HG02943 (cell line): ENCODE data around the gene SLC9A5.

Experiments used
- ATAC-seq: cut with Tn5 transposase; IDR thresholded peaks from one replicate; pipeline ENCODE4 v1.9.1; 2021; ENCODE audit warnings: mild to moderate bottlenecking, low read depth, moderate library complexity; ENCODE audit not compliant: unreplicated experiment

Gene SLC9A5

DNA sequence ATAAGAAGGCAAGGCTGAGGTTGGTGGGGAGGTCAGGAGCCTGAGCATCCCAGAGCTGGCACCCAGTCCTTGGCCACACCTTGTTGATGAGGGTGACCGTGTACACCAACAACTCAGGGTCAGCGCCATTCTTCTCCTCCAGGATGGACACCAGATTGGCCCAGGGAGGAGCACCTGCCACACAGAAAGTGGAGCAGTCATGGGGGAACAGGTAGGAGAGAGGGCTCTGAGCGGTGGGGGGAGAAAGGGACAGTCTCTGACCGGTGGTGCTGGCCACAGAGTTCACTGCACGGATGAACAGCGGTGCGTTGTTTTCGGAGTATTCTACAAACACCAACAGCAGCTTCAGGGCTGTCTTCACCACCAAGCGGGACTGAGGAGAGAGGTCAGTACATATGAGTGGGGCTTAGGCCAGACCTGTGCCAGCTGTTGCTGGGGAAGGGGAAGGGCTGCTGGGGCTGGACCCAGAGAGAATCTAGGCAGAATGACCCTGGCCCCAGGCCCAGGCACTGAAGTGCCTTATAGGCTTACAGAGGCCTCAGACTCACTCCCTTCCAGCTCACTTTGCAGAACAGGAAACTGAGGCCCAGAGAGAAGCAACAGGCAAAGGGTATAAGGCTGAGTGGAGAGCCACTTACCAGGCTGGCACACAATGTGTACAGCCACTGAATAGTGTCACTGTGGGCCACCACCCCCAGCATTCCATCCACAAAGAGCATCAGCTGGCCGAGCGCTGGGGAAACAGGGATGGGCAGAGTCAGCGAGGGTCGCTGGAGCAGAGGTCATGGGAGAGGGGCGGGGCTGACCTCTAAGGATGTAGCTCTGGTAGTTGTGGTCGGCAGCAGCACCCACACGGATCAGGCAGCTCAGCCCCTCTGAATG, 11.1 kb upstream of the SLC9A5 start:
- no peak for ATAC-seq

DNA sequence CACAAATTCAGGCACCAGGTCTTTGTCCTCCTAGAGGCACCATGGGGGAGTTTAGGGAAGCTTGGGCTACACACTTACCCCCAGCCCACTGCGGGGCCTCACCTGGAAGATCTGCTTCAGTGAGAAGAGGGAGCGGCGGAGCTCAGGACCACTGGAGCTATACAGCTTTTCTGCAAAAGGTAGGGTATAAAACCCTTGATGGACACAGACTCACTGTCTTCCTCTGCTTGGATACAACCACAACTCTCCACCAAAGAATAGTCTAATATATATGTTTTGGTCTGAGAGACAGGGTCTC, 10.6 kb upstream of the SLC9A5 start:
- no peak for ATAC-seq

DNA sequence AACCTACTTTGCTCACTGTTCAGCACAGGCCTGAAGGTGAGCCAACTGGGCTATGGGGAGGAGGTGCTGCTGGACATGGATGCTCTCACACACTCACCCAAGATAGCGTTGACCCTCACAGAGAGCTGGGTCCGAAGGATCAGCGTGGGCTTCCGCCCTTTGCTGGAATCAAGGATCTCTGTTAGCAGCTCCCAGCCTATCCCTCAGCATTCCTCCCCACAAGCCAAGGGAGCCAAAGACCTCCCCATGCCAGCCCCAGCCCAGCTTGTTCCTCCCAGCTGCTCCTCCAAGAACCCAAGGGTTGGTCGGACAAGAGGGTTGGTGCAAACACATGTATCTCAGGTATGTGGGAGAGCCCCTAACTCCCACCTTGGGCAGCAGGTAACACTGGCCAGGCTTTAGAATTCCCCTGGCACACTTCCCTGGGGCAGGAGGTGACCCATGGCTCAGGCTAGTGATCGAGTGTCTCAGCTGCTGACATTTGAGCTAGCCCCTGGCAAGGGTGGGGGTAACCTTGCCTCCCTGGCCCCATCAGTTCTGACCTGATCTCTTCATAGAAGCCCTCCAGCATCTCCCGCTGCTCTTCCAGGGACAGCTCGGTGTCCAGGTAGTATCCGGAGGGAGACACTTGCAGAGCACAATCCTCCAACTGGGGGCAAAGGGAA, 9.8 kb upstream of the SLC9A5 start:
- no peak for ATAC-seq

DNA sequence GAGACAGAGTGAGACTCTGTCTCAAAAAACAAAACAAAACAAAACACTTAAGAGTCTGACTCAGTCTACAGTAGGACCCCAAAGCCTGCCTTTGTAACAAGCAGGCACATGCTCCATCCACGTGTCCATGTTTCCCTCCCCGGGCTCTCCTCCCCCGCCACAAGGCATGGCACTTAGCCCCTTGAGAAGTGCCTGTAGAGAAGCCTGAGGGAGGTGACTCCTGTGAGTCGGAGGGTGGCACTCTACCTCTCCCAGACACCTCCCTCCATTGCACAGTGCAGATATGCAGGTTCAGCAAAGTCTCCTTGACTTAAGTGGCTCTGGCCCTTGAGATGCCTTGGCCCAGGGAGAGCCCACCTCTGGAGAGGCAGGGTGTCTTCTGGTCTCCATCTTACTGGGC, 8.3 kb upstream of the SLC9A5 start:
- ATAC-seq, result no peak

DNA sequence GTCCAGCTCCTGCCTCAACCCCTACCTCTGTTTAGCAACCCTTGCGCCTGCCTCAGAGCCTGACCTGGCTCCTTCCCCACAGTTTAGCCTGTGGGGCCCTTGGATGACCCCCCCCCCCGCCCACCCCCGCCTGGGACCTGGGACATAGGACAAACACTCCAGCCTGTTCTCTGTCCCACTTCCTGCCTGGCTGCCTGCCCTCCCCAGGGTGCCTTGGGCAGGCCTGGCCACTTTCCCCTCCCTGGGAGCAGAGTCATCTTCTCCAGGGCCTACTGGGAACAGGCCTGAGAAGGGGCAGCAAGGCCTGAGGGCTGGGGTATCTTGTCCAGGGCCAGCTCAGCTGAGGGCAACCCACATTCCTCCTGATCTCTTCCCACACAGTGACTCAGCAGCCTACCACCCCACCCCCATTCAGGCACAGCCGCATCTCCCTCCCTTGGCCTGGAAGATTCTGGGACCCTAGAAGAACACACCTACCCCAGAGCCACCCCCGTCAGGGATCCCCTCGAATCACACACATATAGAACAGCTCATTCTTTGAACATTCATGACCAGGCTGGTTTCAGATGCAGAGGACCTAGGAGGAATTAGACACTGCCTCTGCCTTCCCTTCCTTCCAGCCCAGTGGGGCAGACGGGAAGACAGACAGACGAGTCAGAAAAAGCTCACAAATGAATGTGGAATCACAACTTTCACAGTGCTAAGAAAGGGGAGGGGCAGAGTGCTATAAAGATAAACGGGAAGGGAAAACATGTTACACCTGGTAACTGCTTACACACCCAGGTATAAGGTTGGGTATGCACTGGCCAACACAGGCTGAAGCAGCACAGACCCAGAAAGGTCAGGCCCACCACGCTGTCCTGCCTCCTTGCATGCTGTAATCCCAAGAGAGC, 7.5 kb upstream of the SLC9A5 start:
- ATAC-seq, result no peak

DNA sequence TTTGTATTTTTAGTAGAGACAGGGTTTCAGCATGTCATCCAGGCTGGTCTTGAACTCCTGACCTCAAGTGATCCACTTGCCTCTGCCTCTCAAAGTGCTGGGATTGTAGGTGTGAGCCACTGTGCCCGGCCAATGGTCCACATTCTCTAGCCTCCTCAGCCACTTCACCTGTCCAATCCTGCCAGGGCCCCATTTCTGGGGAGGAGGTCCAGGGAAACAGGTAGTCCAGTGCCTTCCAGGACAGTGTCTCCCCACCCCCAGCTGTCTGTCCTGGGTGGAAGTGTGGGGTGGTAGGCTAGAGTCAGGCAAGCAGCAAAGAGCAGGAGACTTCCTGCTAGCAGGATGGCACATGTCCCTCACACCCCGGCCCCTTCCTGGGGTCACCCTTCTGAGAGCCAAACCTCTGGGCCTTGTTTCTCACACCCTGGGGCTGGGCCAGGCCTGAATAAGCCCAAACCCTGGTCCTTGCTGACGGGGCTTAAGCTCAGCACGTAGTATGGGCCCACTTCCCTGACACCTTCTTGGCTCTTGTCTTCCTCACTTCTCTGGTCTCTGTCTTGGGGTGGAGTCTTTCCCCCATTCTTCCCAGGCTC, 6.5 kb upstream of the SLC9A5 start:
- ATAC-seq, result no peak

DNA sequence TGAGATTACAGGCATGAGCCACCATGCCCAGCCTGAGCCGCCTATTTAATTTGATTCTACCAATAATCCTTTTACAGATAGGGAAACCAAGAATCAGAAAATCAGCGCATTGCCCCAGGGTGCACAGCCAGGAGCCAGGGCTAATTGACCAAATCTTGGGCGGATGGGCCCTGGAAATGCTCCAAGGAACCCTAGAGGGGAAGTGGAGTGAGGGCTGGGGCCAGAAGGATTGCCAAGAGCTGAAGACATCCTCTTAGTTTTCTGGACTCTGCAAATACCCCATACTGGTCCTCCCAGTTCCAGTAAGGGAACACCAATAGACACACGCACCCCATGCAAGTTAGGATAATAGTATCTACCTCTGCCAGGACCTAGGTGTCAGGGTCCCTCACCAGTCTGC, 5.3 kb upstream of the SLC9A5 start:
- no peak for ATAC-seq

DNA sequence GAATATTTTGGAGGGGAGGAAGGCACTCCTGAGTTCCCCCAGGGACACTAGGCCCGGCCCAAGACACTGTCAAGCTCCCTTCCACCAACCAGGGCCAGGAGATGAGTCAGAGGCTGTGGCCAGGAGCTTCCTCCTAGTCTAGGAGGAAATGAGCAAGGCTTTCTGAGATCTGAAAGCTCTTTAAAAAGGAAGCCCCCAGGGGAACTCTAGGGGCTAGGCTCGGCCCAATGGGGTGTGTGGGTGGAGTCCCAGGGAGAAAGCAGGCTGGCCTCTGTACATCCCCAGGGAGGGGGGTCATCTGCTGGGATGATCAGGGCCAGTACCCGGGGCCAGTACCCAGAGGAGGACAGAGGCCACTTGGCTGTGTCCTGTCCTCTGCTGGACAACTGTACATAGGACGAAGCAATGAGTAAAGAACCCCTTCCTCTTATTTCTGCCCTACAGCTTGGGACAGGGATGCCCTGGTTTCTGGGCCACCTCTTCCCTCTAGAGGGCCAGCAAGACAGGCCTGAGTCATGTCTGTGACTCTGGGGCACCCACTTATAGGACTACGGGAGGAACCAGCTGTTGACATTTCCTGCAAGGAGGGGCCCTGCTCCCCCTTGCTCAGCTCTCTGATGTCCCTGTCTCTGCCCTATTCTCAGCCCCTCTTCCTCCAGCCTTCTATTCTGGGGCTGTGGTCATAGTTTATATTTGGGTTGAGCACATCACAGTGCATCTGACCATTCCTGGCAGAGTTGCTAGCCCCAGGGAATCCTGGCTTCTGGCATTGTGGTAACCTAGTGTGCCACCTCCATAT, 4.2 kb upstream of the SLC9A5 start:
- ATAC-seq, result peak; percentile 42

DNA sequence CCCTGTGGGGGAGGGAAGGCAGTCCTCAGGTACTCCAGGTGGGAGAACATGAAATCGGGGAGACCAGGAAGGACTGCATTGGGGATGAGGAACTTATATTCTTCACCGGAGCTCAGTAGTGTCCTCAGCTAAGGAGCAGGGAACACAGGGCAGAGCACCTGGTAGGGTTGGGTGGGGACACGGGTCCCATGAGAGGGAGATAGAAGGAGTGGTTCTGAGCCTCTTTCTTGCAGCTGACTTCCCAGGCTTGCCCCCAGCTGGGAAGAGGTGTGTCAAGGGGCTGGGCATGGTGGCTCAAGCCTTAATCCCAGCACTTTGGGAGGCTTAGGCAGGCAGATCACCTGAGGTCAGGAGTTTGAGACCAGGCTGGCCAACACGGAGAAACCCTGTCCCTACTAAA, 3.6 kb upstream of the SLC9A5 start:
- no peak for ATAC-seq

DNA sequence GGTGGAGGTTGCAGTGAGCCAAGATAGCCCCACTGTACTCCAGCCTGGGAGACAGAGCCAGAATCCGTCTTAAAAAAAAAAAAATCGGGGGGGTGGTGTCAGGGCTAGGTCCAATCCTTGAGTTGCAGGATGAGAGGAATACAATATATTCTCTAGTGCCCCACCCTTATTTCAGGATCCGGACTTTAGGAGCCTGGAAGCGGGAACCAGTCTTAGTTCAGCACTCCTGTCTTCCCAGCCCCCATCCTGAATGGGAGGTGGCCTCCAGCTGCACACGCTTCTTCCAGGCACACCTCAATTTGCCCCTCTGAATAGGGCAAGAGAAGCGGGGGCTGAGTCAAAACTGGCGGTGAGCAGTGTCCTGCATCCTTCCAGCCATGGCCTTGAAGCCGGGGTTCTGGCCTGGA, 3.1 kb upstream of the SLC9A5 start:
- ATAC-seq, result no peak

DNA sequence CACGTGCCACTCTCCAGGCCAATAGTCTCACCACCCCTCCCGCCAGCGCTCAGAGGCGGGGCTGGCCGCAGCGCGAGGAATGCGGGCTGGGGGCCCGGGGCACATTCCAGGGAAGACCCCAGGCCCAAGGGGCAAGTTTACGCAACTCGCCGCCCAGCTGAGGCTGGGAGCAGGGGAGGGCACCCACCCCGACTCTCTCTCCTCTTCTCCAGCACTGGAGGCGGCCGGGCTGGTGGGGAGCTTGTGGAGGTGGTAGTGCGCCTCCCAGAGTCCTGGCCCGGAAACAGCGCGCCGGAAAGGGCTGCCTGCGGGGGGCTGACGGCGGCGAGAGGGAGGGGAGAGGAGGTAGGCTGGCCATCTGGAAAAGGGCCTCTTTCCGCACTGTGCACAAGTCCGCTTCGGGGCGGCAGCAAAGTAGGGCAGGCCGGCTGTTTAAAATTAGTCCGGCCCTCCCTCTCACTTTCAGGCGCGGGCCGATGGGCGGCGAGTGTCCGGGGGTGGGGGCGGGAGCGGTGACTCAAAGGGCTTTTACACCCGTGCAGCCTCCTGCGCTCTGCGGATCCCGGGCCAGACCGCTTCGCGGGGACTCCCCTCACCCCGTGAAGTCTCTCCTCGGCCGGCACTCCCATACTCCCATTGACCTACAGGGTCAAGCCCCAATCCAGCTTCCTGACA, 2.6 kb upstream of the SLC9A5 start:
- ATAC-seq, result peak; percentile 27

DNA sequence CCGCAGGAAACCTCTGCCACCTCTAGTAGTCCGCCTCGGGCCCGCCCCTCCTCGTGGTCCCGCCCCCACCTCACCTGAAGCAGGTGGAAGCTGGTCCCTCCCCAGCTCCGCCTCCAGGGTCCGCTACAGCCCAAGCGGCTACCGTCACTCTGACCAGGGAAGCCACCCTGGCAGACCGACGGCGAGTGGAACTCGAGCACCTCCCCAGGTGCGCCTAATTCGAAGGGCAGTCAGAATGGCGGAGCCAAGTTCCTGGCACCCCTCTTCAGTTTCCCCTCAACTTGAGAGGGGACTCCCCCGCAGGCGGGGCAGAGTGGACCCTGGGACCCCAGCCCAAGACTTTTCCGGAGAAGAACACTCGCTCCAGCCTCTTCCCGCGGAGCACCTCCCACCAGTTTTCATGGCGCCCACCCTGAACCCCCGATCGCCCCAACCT, 2.0 kb upstream of the SLC9A5 start:
- peak; percentile 10 for ATAC-seq

DNA sequence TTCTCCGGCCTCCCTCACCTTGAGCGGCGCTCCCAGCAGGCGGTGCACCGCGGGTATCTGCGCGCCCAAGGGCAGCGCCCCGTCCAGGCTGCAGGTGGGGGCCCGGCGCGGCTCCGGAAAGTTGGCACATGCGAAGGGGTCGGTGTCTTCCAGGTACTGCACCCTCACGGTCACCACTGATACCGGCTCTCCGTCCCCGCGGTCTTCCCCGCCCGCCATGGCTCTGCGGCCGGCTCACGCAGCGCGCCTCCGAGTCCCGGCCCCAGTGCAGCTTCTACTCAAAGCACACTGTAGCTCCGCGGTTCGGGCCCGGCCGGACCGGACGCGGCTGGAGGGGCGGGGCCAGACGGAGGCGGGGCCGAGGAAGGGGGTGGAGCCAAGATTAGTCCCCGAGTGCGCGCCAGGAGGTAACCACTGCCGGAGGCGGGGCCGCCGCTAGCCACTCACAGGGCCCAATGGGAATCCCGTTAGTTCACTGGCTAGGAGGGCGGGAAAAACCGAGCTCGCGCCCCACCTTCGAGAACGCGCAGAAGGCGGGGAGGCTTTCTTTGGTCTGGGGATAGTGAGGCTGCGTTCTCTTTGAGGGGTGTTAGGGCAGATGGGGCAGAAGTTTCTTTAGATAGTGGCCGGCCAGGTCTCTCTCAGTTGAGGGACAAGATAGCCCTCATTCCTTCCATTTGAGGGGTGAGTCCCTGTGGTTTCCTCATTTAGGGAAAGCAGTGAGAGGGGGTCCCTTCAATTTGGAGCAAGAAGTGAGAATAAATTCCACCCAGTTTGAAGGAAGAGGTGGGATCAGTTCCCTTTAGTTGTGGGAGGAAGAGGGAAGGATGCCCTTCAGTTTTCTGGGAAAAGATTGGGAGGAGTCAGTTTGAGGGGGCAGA, 1.3 kb upstream of the SLC9A5 start, which contains the start of gene FHOD1:
FHOD1 (minus strand) TSS at position 290 of the 881 bp plus-strand sequence; CDS start at position 219, 71 bp downstream.
- ATAC-seq, result peak; percentile 42

DNA sequence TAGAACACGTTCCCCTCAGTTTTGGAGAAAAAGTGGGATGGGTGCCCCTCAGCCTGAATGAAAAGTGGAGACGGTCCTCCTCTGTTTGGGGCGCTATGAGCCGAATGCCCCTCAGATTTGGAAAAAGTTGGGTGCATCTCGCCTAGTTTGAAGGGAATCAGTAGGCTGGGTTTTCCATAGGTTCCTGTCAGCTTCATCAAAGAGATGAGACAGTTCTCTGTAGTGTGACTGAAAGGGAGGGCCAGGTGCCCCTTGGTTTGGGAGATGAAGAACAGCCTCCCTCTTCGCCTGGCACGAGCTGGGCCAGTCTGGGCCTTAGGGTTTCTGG, 742 bp upstream of the SLC9A5 start:
- no peak for ATAC-seq

DNA sequence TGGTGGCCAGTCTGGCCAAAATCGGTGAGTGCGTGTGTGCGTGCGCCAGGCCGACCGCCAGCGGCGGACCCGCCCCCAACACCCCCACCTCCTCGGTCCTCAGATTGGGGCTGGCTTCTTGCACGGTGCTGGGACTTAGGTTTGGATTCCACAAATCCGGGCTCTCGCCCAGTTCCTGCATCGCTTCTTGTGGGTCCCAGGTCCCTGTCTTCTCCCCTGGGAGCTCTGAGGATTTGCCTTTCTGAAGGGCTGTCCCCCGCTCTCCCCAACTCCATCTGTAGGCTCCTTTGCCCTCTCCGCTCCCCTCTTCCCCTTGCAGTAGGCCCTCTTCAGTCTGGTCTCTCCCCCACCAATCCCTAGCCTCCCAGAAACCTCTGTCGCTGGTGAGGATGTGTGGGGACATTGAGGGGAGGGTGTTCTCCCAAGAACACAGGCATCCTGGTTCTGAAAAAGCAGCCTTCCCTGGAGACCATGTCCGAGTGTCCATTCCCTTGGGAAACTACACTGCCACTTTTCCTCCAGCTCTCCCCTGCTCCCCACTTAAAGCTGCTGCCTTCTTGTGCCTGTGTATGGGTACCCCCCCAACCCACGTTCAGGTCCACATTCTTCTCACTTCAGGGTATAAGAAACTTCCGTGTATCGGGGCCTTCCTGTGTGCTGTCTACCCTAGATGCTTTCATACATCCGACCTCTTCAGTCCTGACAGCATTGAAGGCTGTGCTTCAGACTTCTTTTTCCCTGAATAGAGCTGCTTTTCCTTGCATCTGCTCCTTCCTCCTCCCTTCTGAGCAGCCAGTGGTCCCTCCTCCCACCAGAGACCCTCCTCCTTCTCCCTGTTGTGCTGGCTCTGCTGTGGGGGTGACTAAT, 632 bp downstream of the SLC9A5 start:
- ATAC-seq, result no peak

DNA sequence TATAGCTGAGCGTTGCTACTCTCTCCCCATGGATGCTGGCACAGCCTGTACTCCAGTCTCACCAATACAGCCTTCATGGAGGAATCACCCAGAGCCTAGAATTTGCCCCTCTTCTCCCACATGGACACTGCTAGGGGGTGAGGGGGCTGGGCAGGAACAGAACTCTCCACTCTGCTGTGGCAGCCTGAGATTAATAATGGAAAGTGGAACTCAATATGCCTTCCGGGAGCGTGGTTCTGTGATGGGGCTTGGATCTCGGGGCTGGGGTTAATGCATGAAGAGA, 1.2 kb downstream of the SLC9A5 start:
- no peak for ATAC-seq

DNA sequence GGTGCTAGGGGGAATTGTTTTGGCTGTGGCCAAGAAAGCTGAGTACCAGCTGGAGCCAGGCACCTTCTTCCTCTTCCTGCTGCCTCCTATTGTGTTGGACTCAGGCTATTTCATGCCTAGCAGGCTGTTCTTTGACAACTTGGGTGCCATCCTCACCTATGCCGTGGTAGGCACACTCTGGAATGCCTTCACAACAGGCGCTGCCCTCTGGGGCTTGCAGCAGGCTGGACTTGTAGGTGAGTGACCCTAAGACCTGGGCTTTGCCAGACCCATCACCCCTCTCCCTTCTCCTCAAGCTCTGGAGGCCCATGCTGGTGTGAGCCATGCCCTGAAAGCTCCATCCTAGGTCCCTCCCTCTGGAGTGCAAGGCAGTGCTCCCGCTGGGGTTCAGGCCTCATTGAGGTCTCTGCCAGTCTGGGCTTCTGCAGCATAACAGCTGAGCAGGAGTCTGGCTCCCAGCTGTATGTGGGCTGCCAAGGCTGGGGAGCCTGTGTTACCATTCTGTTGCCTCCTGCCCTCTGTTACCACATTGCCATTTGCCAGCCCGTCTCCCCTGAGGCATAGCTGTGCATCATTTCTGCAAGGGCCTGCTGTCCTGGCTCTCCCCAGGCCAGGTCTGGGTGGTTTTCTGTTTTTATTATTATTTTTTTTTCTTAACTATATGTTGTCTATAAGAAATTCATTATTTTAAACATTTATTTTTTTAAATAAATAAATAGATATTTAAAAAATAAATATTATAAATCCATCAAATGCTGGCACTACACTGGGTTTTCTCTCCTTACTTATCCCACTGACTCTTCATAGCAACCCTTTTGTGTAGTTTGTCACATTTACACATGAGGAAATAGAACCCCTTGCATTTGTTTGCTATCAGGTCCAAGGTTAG, 4.1 kb downstream of the SLC9A5 start:
- ATAC-seq, result no peak
